ENCODE data around the gene LONP1.

LONP1 gene

GRCh38 chr19:5652261-5652660 lies 67.7 kb downstream of the LONP1 start:
- H3K27ac Mint-ChIP-seq = no peak overlapping the region
- H3K9me3 Mint-ChIP-seq = no peaks in the 10 kb centered on the region
- TF ChIP-seq, protein P1, sequence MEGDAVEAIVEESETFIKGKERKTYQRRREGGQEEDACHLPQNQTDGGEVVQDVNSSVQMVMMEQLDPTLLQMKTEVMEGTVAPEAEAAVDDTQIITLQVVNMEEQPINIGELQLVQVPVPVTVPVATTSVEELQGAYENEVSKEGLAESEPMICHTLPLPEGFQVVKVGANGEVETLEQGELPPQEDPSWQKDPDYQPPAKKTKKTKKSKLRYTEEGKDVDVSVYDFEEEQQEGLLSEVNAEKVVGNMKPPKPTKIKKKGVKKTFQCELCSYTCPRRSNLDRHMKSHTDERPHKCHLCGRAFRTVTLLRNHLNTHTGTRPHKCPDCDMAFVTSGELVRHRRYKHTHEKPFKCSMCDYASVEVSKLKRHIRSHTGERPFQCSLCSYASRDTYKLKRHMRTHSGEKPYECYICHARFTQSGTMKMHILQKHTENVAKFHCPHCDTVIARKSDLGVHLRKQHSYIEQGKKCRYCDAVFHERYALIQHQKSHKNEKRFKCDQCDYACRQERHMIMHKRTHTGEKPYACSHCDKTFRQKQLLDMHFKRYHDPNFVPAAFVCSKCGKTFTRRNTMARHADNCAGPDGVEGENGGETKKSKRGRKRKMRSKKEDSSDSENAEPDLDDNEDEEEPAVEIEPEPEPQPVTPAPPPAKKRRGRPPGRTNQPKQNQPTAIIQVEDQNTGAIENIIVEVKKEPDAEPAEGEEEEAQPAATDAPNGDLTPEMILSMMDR (IDR thresholded peaks at IDR 0.05; ENCODE audit: unreplicated experiment in 3 of 3) = no peak
- peaks cover 75% of the 10 kb centered on the region for H3K36me3 Mint-ChIP-seq (ENCODE audit: low read depth)
- H3K4me3 Mint-ChIP-seq = no peak overlapping the region
- H3K4me1 Mint-ChIP-seq = no peaks in the 10 kb centered on the region
- no peaks in the 10 kb centered on the region for H3K27me3 Mint-ChIP-seq (ENCODE audit: low read depth)

DNA sequence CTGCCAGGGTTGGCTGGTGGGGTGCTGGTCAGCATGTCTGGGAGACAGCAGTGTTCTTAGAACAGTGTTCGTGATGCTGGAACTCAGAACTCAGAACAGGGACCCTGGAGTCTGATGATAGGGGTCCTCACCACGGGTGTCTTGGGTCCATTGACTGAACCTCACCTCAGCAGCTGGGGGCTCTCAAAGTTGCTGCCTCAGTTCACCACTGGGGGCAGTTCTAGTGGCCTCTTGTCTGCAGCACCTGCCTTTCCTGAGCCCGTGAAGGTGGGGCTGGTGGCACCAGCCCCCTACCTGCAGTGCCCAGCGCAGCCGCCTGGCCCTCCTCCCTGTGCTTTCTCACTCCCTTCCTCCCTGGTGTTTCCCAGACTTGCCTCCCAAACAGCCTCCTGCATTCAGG lies 68.6 kb downstream of the LONP1 start:
- no peak overlapping the region for H3K4me3 Mint-ChIP-seq
- peaks cover 79% of the 10 kb centered on the region for H3K36me3 Mint-ChIP-seq (ENCODE audit: low read depth)
- no peak overlapping the region for H3K27ac Mint-ChIP-seq
- TF ChIP-seq, protein P1 (IDR thresholded peaks at IDR 0.05; ENCODE audit: unreplicated experiment in 3 of 3) = no peak
- H3K4me1 Mint-ChIP-seq = no peaks in the 10 kb centered on the region
- no peaks in the 10 kb centered on the region for H3K27me3 Mint-ChIP-seq (ENCODE audit: low read depth)
- no peaks in the 10 kb centered on the region for H3K9me3 Mint-ChIP-seq

DNA sequence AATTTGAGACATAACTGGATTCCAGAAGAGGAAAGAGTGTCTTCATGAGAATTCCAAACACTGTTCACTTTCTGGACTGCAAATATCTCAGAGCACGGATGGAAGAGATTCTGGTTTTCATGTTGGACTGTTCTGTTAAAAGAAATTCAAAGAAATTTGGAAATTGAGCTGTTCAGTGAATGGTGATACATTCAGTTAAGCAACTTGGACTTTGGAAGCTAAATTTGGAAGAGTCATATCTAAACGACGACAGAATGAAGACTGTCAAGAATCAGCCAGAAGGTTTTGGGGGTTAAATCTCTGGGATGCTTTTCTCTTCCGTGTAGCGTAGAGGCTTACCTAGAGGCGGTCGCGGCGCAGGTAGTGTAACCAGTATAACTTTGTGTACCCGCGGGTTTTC lies 71.5 kb downstream of the LONP1 start:
- H3K36me3 Mint-ChIP-seq (ENCODE audit: low read depth) = peaks cover 83% of the 10 kb centered on the region
- H3K9me3 Mint-ChIP-seq = no peaks in the 10 kb centered on the region
- no peak overlapping the region for H3K27ac Mint-ChIP-seq
- TF ChIP-seq, protein P1 (IDR thresholded peaks at IDR 0.05; ENCODE audit: unreplicated experiment in 3 of 3) = no peak
- H3K4me1 Mint-ChIP-seq = no peaks in the 10 kb centered on the region
- H3K27me3 Mint-ChIP-seq (ENCODE audit: low read depth) = no peaks in the 10 kb centered on the region
- no peak overlapping the region for H3K4me3 Mint-ChIP-seq

GRCh38 chr19:5646703-5647102 lies 73.2 kb downstream of the LONP1 start:
- TF ChIP-seq, protein P1 (IDR thresholded peaks at IDR 0.05; ENCODE audit: unreplicated experiment in 3 of 3) = no peak
- no peak overlapping the region for H3K27ac Mint-ChIP-seq
- no peaks in the 10 kb centered on the region for H3K4me1 Mint-ChIP-seq
- H3K4me3 Mint-ChIP-seq = no peak overlapping the region
- H3K36me3 Mint-ChIP-seq (ENCODE audit: low read depth) = peaks cover 84% of the 10 kb centered on the region
- no peaks in the 10 kb centered on the region for H3K27me3 Mint-ChIP-seq (ENCODE audit: low read depth)
- no peaks in the 10 kb centered on the region for H3K9me3 Mint-ChIP-seq

DNA sequence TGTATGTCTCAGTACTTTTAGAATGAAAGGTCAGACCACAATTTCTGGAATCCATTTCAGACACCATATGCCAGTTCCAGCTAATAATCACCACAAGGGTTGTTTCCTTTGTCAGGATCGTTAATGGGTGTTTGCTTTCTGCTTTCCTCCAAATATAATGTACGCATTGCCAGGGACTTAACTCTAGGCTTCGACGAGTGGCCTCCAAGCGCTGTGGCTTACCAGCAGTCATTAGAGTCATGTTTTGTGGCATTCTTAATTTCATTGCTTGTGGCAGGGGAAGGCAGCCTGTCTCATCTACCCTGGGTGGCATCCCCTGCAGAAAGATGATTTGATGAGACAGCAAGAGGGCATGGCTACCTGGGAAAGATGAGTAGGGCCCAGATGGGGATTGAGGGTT lies 74.5 kb downstream of the LONP1 start:
- TF ChIP-seq, protein P1 (IDR thresholded peaks at IDR 0.05; ENCODE audit: unreplicated experiment in 3 of 3) = no peak

DNA sequence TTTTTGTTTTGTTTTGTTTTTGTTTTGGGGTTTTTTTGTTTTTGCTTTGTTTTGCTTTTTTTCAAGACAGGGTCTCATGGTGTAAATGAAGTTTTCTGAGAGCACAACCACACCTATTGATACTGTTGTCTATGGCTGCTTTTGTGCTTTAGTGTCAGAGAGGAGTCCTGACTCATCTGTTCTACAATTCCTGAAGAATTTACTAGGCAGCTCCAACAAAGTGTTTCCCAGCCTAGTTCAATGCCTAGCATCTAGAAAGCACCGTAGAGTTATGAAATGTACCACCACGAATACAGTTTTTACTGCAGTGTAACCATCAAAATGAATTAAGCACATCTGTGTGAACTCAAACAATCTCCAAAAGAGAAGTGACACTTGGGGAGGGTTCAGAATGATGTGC lies 75.9 kb downstream of the LONP1 start:
- Mint-ChIP-seq H3K4me3 (no peak overlapping the region), H3K9me3 (no peaks in the 10 kb centered on the region), H3K27me3 (ENCODE audit: low read depth) (no peaks in the 10 kb centered on the region), H3K27ac (no peak overlapping the region), H3K4me1 (no peaks in the 10 kb centered on the region), H3K36me3 (ENCODE audit: low read depth) (peaks cover 76% of the 10 kb centered on the region)
- TF ChIP-seq, protein P1 (IDR thresholded peaks at IDR 0.05; ENCODE audit: unreplicated experiment in 3 of 3) = no peak

More for the DNA sequence above, 74.5 kb downstream of the LONP1 start:
- Mint-ChIP-seq H3K27me3 (ENCODE audit: low read depth) (no peaks in the 10 kb centered on the region), H3K9me3 (no peaks in the 10 kb centered on the region), H3K4me3 (no peak overlapping the region), H3K36me3 (ENCODE audit: low read depth) (peaks cover 80% of the 10 kb centered on the region), H3K27ac (no peak overlapping the region), H3K4me1 (no peaks in the 10 kb centered on the region)
